GM19468 (cell line): ENCODE measurements around the gene MRI1.

Experiments used
- ATAC-seq: cut with Tn5 transposase; IDR thresholded peaks from one replicate; pipeline ENCODE4 v1.9.1; 2021; ENCODE audit warnings: mild to moderate bottlenecking, moderate library complexity, moderate number of reproducible peaks; ENCODE audit not compliant: unreplicated experiment; ENCODE audit errors: extremely low read depth

The MRI1 gene

DNA sequence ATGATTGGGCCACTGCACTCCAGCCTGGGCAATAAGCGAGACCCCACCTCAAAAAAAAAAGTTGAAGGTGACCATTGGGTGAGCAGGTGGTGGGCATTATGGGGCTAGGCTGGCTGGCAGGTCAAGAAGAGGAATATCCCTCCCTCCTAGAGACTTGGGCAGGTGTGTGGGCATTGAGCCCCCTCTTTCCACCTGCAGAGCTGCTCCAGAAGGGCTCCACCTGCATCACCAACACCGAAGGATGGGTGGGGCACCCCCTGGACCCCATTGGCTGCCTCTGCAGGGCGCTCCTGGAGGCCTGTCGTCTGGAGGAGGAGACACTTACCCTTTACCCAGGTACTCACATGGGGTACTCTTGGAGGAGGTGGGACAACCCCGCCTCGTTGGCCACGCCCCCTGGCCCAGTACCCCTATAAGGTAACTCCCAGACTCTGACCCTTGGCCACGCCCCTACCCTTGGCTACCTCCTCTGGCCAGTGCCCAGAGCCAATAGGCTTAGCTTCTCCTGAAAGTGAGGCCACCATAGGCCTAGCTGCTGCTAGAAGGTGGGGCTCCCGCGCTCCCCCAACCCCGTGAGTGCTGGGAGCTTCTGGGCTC, 52.8 kb downstream of the MRI1 start:
- no peak for ATAC-seq

DNA sequence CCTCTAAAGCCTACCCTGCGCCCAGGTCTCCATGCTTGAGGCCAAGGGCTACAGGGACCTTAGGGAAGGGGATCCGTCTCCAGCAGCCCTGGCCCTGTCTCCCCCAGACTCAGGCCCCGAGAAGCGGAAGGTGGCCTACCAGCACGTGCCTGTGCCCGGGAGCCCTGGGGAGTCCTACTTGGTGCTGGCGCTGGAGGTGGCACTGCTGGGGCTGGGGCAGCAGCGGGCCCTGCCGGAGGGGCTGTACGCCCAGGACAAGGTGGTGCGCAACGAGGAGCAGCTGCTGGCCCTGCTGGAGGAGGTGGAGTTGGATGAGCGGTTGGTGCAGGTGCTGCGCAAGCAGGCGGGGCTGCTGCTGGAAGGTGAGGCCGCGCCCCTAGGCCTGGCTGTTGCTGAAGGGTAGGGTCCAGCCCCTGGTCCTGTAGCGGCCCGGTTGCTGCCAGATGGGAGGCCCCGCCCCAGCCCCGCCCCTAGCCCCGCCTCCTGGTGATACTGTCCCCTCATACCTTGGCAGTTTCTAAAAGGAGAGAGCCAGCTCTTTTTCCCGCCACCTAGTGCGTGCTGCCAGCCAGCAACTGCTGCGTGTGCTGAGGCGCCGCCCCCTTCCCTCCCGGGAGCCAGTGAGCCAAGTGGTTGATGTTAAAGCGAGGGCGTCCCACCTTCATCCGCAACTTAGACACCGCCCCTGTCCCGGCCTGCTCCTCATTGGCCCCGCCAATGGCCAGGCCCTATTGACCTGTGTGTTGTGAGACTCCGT, 53.5 kb downstream of the MRI1 start:
- ATAC-seq, result no peak

DNA sequence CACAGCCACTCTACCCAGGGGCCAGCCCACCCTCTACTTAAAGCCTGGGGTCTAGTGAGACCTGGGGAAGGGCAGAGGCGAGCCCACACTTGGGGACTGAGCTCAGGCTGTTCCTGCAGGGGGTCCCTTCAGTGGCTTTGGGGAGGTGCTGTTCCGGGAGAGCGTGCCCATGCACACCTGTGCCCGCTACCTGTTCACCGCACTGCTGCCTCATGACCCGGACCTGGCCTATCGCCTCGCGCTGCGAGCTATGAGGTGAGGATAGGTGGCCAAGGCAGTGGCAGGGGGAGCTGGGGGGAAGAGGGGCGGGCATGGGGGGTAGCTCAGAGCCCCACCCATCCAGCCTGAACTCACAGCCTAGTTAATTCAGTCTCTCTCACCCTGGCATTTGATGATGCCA, 54.9 kb downstream of the MRI1 start:
- ATAC-seq, result no peak

- ATAC-seq, result no peak
Observed at GRCh38 chr19:13821292-13821691, 57.0 kb downstream of the MRI1 start.

- ATAC-seq, result no peak
Observed at GRCh38 chr19:13823256-13823655, 58.9 kb downstream of the MRI1 start.
